ENCODE measurements around the gene ABCB8.

GRCh38 chr7:151095123-151095797 is 67.0 kb downstream of the ABCB8 start:
- TF ChIP-seq POLR2AphosphoS5 (IDR thresholded peaks at IDR 0.05) = no peak
- TF ChIP-seq CTCF (IDR thresholded peaks at IDR 0.05) = no peak
